Measurements from ENCODE around the gene SHB.

GRCh38 chr9:38033941-38034340 is 35.1 kb downstream of the SHB start:
- TF ChIP-seq TAF1 (IDR thresholded peaks at IDR 0.05; ENCODE audit: low read depth, low read length) (no peak), POLR2AphosphoS5 (IDR thresholded peaks at IDR 0.05; ENCODE audit: low read depth, low read length) (no peak), SIN3A (conservative IDR thresholded peaks at IDR 0.05 in 1 of 2, IDR thresholded peaks at IDR 0.05 in 1 of 2; ENCODE audit: low read depth in 1 of 2, low read length in 2 of 2) (no peak)
